ENCODE results near the gene EVPL. TPM values are rescaled to one million over a fixed set of nuclear protein-coding genes. Genes with fewer than 3 reads are reported as not detected.

EVPL gene
- total and polyA plus RNA-seq, 2 of the 13 experiments (the other 11 are each of a cell fraction or from before 2014, with no cell fraction given) = 2.1 to 8.2 TPM

DNA sequence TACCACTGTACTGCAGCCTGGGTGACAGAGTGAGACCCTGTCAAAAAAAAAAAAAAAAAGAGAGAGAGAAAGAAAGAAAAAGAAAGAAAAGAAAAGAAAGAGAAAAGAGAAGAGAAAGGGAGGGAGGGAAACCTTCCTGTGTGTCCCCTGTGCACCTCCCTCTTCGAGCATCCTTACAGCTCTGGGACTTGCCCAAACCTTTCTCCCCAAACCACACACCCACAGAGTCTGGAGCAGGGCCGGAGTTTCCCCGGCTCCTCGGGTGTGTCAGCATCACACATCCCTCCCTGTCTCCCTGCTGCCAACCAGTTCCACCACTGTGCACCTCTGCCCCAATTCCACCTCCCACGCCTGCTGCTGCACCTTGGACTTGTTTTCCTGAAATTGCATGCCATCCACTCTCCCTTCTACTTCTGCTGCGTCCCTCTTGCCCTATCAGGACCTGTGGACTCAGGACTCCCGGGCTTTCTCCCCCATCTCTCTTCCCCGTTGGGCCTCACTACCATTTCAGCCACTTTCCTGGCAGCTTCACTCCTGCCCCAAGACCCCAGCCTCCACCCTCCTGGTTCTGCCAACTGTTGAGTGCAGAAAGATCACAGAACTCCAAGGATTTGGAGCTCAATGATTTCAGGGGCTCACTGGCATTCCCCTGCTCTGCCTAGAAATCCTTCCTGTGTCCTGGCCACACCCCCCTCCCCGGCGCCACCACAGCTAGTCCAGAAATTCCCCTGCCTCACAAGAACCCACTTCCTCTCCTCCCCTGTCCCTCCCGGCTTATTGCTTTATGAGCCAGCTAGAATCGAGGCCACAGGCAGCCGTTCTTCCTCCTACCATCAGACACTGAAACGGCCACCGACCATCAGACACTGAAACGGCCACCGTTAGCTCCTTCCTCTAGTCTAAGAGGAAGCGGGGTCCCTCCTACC is 30.2 kb downstream of the EVPL start (continued):
- TF ChIP-seq, protein P1, sequence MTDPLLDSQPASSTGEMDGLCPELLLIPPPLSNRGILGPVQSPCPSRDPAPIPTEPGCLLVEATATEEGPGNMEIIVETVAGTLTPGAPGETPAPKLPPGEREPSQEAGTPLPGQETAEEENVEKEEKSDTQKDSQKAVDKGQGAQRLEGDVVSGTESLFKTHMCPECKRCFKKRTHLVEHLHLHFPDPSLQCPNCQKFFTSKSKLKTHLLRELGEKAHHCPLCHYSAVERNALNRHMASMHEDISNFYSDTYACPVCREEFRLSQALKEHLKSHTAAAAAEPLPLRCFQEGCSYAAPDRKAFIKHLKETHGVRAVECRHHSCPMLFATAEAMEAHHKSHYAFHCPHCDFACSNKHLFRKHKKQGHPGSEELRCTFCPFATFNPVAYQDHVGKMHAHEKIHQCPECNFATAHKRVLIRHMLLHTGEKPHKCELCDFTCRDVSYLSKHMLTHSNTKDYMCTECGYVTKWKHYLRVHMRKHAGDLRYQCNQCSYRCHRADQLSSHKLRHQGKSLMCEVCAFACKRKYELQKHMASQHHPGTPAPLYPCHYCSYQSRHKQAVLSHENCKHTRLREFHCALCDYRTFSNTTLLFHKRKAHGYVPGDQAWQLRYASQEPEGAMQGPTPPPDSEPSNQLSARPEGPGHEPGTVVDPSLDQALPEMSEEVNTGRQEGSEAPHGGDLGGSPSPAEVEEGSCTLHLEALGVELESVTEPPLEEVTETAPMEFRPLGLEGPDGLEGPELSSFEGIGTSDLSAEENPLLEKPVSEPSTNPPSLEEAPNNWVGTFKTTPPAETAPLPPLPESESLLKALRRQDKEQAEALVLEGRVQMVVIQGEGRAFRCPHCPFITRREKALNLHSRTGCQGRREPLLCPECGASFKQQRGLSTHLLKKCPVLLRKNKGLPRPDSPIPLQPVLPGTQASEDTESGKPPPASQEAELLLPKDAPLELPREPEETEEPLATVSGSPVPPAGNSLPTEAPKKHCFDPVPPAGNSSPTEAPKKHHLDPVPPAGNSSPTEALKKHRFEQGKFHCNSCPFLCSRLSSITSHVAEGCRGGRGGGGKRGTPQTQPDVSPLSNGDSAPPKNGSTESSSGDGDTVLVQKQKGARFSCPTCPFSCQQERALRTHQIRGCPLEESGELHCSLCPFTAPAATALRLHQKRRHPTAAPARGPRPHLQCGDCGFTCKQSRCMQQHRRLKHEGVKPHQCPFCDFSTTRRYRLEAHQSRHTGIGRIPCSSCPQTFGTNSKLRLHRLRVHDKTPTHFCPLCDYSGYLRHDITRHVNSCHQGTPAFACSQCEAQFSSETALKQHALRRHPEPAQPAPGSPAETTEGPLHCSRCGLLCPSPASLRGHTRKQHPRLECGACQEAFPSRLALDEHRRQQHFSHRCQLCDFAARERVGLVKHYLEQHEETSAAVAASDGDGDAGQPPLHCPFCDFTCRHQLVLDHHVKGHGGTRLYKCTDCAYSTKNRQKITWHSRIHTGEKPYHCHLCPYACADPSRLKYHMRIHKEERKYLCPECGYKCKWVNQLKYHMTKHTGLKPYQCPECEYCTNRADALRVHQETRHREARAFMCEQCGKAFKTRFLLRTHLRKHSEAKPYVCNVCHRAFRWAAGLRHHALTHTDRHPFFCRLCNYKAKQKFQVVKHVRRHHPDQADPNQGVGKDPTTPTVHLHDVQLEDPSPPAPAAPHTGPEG (CRISPR knock-in tag; IDR thresholded peaks at IDR 0.05) = no peak
- TF ChIP-seq ZNF674 (CRISPR knock-in tag; IDR thresholded peaks at IDR 0.05; ENCODE audit: low read depth) = no peak
- TF ChIP-seq TGIF2 (CRISPR knock-in tag; IDR thresholded peaks at IDR 0.05) = no peak
- no peak for TF ChIP-seq ZNF367 (CRISPR knock-in tag; IDR thresholded peaks at IDR 0.05; ENCODE audit: borderline replicate concordance)
- TF ChIP-seq ZNF775 (CRISPR knock-in tag; IDR thresholded peaks at IDR 0.05; ENCODE audit: borderline replicate concordance) = peak; percentile 71; the same call in 1 of the 2 replicates
- TF ChIP-seq, protein P2, sequence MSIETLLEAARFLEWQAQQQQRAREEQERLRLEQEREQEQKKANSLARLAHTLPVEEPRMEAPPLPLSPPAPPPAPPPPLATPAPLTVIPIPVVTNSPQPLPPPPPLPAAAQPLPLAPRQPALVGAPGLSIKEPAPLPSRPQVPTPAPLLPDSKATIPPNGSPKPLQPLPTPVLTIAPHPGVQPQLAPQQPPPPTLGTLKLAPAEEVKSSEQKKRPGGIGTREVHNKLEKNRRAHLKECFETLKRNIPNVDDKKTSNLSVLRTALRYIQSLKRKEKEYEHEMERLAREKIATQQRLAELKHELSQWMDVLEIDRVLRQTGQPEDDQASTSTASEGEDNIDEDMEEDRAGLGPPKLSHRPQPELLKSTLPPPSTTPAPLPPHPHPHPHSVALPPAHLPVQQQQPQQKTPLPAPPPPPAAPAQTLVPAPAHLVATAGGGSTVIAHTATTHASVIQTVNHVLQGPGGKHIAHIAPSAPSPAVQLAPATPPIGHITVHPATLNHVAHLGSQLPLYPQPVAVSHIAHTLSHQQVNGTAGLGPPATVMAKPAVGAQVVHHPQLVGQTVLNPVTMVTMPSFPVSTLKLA (IDR thresholded peaks at IDR 0.05) = peak; percentile 64
- peak; percentile 93 for TF ChIP-seq SAP130 (CRISPR knock-in tag; IDR thresholded peaks at IDR 0.05; ENCODE audit: low read depth)
- TF ChIP-seq ZNF777 (CRISPR knock-in tag; IDR thresholded peaks at IDR 0.05) = 0 out of 2 replicates have a peak, but pooled peaks have one; percentile 31
- peak; percentile 40; the same call in 1 of the 2 replicates for TF ChIP-seq SIX4 (CRISPR knock-in tag; IDR thresholded peaks at IDR 0.05)
- TF ChIP-seq, protein P3, sequence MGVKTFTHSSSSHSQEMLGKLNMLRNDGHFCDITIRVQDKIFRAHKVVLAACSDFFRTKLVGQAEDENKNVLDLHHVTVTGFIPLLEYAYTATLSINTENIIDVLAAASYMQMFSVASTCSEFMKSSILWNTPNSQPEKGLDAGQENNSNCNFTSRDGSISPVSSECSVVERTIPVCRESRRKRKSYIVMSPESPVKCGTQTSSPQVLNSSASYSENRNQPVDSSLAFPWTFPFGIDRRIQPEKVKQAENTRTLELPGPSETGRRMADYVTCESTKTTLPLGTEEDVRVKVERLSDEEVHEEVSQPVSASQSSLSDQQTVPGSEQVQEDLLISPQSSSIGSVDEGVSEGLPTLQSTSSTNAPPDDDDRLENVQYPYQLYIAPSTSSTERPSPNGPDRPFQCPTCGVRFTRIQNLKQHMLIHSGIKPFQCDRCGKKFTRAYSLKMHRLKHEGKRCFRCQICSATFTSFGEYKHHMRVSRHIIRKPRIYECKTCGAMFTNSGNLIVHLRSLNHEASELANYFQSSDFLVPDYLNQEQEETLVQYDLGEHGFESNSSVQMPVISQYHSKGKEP (CRISPR knock-in tag; IDR thresholded peaks at IDR 0.05) = no peak
- TF ChIP-seq, protein P4, sequence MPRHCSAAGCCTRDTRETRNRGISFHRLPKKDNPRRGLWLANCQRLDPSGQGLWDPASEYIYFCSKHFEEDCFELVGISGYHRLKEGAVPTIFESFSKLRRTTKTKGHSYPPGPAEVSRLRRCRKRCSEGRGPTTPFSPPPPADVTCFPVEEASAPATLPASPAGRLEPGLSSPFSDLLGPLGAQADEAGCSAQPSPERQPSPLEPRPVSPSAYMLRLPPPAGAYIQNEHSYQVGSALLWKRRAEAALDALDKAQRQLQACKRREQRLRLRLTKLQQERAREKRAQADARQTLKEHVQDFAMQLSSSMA (CRISPR knock-in tag; IDR thresholded peaks at IDR 0.05) = peak; percentile 71
- TF ChIP-seq ZKSCAN8 (CRISPR knock-in tag; IDR thresholded peaks at IDR 0.05; ENCODE audit: borderline replicate concordance) = peak; percentile 85; the same call in 1 of the 2 replicates
- 0 out of 2 replicates have a peak, but pooled peaks have one; percentile 69 for TF ChIP-seq CCDC6 (CRISPR knock-in tag; IDR thresholded peaks at IDR 0.05)
- no peak for TF ChIP-seq ZNF30 (CRISPR knock-in tag; IDR thresholded peaks at IDR 0.05)
- TF ChIP-seq, protein P5, sequence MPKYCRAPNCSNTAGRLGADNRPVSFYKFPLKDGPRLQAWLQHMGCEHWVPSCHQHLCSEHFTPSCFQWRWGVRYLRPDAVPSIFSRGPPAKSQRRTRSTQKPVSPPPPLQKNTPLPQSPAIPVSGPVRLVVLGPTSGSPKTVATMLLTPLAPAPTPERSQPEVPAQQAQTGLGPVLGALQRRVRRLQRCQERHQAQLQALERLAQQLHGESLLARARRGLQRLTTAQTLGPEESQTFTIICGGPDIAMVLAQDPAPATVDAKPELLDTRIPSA (CRISPR knock-in tag; IDR thresholded peaks at IDR 0.05; ENCODE audit: borderline replicate concordance) = no peak
- TF ChIP-seq ZSCAN20 (CRISPR knock-in tag; IDR thresholded peaks at IDR 0.05; ENCODE audit: borderline replicate concordance) = 0 out of 2 replicates have a peak, but pooled peaks have one; percentile 51
- TF ChIP-seq MIER3 (CRISPR knock-in tag; IDR thresholded peaks at IDR 0.05; ENCODE audit: borderline replicate concordance) = peak; percentile 82; the same call in 1 of the 2 replicates
- TF ChIP-seq HIVEP1 (CRISPR knock-in tag; IDR thresholded peaks at IDR 0.05) = peak; percentile 72; the same call in 1 of the 2 replicates

Measured in HepG2 (cell line).